AG09309 (cell line): Measurements from ENCODE around the gene TBX5.
A peak's percentile ranks its signal among the peaks of the same experiment; 100 is the strongest.

Source experiments
- DNase-seq: peaks from one replicate; pipeline ENCODE4 v3.0.0-alpha.2; 2010; ENCODE audit warnings: low read depth
- H3K4me3 ChIP-seq: 2 replicates; pipeline ENCODE4 v1.5.1; 2011; ENCODE audit warnings: mild to moderate bottlenecking, low read depth, low read length, moderate library complexity; ENCODE audit not compliant: control insufficient read depth
- CTCF ChIP-seq: IDR thresholded peaks from 2 replicates; pipeline ENCODE4 v1.5.1; 2011; ENCODE audit warnings: mild to moderate bottlenecking, low read depth, low read length, inconsistent platforms; ENCODE audit not compliant: insufficient read depth, control insufficient read depth; ENCODE audit errors: missing control alignments

TBX5 gene

GRCh38 chr12:114431902-114432301 is 26.0 kb upstream of the TBX5 start:
- DNase-seq: no peak
- TF ChIP-seq CTCF: no peak
- no peak overlapping the region for H3K4me3 ChIP-seq

- peak; percentile 83 for DNase-seq
- no peak overlapping the region for H3K4me3 ChIP-seq
- TF ChIP-seq CTCF: no peak
Measured at GRCh38 chr12:114430306-114430705, 24.4 kb upstream of the TBX5 start.

- no peak for DNase-seq
- no peak overlapping the region for H3K4me3 ChIP-seq
- no peak for TF ChIP-seq CTCF
Measured at GRCh38 chr12:114425031-114425626, 19.2 kb upstream of the TBX5 start.

- no peak for TF ChIP-seq CTCF
- DNase-seq: no peak
- H3K4me3 ChIP-seq: no peak overlapping the region
Measured at GRCh38 chr12:114420944-114421335, 15.0 kb upstream of the TBX5 start.

GRCh38 chr12:114420182-114420943 is 14.4 kb upstream of the TBX5 start:
- no peak for TF ChIP-seq CTCF
- no peak overlapping the region for H3K4me3 ChIP-seq
- no peak for DNase-seq

GRCh38 chr12:114416028-114416427 is 10.1 kb upstream of the TBX5 start:
- H3K4me3 ChIP-seq: no peak overlapping the region
- TF ChIP-seq CTCF: no peak
- no peak for DNase-seq
